Activated CD4-positive, alpha-beta T cell treated with anti-CD3 and anti-CD28 coated beads for 48 hours (primary cell): ENCODE measurements around the gene JDP2.
A peak's percentile ranks its signal among the peaks of the same experiment; 100 is the strongest.

ENCODE experiments used
- DNase-seq: peaks from one replicate; pipeline ENCODE4 v3.0.0-alpha.2; 2020

Gene JDP2

GRCh38 chr14:75411214-75411540 is 16.6 kb upstream of the JDP2 start:
- no peak for DNase-seq

DNA sequence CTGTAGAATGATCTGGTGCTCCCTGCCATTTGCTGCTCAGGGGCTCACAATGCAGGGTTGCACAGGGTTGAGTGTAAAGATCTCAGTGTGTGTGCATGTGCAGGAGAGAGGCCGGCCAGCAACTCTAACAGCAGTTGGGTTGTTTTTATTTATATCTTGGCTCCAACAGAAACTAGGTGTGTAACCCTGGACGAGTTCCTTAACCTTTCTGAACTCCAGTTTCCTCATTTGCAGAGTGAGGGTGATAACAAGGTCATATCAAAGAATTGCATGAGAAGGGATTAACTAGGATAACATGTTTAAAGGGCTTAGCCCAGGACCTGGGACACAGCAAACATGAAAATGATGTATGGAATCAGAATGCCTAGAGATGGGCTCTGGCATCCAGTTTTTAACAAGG is 14.8 kb upstream of the JDP2 start:
- DNase-seq, result no peak

- no peak for DNase-seq
Measured at GRCh38 chr14:75417674-75418073, 10.1 kb upstream of the JDP2 start.

- DNase-seq, result peak; percentile 78
Measured at GRCh38 chr14:75418850-75419768, 8.7 kb upstream of the JDP2 start.

GRCh38 chr14:75422169-75422568 is 5.7 kb upstream of the JDP2 start:
- DNase-seq, result peak; percentile 58

- DNase-seq, result no peak
Measured at GRCh38 chr14:75424496-75424895, 3.3 kb upstream of the JDP2 start.

GRCh38 chr14:75425446-75425845 is 2.4 kb upstream of the JDP2 start:
- DNase-seq, result no peak

- peak; percentile 12 for DNase-seq
Measured at GRCh38 chr14:75426332-75427125, 1.3 kb upstream of the JDP2 start.

GRCh38 chr14:75427126-75427481 is 718 bp upstream of the JDP2 start:
- DNase-seq, result no peak

- peak; percentile 25 for DNase-seq
Measured at GRCh38 chr14:75428230-75429104, 645 bp downstream of the JDP2 start.

DNA sequence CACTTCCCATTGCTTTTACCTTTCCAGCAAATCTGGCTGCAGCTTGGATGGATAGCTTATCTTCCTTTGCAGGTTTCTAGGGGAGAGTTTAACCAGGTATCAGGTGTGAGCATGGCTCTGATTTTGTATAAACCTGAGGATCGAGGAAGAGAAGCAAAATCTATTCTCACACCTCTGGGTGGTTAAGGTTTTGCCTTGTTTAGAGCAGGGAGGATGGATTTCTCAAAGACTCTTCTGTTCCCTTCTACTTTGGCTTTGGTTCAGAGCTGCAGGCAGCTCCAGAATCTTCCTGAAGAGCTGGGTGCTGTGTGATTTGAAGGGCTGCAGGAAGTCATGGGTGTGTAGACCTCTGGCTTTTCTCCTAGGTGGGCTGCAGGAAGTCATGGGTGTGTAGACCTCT is 1.7 kb downstream of the JDP2 start:
- no peak for DNase-seq

DNA sequence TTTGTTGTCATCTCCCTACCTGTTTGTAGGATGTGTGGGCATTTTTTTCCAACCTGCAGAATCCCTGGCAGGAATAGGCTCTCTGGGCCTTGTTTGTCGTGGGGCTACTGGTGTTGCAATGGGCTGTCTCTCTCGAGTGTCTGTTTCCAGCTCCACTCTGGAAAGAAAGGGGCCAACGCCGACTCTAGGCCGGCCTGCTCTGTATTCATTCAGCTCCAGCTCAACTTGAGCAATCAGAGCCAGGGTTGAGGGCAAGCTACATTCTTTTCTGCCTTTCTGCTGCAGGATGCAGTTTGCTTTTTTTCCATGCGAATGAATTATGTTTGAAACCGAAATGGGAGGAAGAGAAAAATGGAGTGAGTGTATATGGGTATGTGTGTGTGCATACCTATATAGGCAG is 2.3 kb downstream of the JDP2 start:
- DNase-seq, result no peak

GRCh38 chr14:75430526-75430925 is 2.7 kb downstream of the JDP2 start:
- DNase-seq, result no peak

DNA sequence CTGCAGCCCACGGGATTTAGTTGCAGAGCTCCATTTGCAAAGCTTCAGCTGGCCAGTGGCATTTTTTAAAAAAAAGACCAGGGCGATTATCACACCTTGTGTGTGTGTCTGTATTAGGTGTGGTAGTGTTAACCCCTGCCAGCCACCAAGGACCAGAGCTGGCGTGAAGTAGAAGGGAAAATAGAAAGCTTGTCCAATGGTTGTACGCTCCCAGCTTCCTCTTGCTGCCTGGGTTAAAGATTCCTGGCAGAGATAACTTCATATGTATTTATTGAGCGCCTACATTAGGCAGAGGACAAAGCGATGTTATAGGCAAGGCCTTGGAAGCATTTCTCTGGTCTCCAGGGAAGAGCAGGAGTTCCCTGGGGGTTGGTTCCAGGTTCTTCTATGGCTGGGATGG is 3.2 kb downstream of the JDP2 start:
- DNase-seq, result no peak

GRCh38 chr14:75431827-75432226 is 4.0 kb downstream of the JDP2 start:
- DNase-seq, result no peak

GRCh38 chr14:75432411-75432810 is 4.6 kb downstream of the JDP2 start:
- DNase-seq, result no peak

- DNase-seq, result no peak
Measured at GRCh38 chr14:75433631-75434071, 5.8 kb downstream of the JDP2 start.

GRCh38 chr14:75434138-75434889 is 6.5 kb downstream of the JDP2 start:
- DNase-seq, result no peak

DNA sequence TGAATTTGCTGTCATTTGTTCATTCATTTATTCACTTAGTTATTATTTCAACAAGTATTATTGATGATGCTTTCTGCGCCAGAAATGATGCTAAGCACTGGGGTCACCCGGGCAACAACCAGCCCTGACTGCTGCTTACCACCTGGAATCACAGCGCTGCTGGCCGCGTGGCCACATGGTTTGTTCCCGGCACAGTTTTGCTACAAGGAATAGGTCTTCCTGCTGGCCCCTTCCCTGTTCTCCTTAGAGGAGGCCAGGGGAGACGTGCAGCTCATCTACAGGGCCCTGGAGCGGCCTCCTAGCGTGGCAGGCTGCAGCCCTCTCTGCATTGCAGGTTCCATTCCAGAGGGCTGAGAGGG is 7.0 kb downstream of the JDP2 start:
- DNase-seq, result no peak

DNA sequence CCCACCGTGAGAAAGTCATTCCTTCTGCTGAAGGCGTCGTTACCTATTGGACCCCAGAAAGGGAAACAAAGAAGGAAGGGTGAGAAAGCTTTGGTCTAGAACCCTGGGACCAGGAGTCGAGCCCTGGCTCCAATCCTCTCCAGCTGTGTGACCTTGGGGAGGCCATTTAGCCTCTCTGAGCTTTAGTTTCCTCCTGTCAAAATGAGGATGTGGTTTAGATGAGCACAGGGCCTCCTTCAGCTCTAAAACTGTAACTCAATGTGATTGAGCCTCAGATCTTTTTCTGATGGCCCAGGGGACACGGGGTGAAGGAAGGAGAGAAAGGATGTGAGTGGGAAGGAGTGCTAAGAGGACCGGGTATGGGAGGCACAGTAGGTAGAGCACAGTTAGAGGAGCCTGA is 7.7 kb downstream of the JDP2 start:
- DNase-seq, result no peak

DNA sequence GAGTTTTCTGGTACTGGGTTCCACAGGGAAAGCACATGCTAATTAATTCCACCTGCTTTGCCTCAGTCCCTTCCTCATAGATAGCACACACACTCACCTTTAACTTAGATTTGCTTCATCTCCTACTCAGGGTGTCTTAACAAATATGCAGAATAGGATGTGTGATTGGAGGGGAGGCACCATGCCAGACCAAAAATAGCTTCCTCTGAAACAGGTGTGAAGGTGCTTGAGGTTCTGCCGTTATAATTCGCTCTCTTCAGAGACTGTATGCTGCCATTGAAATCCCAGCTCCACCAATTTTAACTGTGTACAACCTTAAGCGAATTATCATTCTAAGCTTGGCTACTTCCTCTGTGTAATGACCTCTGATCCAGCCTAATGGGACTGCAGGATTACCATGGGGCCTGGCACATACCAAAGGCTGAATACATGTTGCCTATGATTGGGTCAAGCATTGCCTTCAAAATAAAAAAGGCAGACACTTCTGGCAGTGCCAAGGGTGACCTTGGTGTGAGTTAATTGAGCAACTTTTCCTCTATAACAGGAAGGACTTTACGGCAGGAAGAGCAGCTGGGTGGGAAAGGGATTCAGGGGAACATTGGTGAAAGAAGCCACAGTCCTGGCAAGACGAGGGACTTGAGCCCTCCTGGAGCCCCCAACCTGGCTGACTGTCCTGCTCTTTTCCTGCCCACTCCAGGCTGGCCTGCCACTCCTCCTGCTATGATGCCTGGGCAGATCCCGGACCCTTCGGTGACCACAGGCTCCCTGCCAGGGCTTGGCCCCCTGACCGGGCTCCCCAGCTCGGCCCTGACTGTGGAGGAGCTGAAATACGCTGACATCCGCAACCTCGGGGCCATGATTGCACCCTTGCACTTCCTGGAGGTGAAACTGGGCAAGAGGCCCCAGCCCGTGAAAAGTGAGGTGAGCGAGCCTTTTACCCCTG is 9.7 kb downstream of the JDP2 start:
- DNase-seq, result no peak
